NCI-H1105 (cell line): ENCODE data around the gene STARD13.

Experiments
- DNase-seq: peaks from one replicate; lab custom pipeline; 2025; lab: John Stamatoyannopoulos, UW

Gene STARD13

DNA sequence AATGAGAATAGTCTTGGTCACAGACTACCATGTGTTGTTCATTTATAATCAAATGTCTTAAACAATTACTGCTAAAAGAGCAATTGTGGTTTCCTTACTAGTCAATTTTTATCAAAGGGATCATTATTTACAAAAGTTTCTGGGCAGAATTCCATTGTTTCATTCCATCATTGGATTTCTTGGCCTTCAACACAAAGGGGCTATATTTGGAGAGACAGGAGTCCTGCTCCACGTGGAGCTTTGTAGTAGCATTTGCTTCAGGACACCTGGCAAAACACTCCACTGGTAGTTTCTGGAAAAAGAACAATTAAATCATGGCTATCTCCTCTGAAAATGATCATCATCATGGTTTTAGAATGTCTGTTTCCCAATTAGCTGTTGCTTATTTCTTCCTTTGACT lies 22.3 kb upstream of the STARD13 start:
- DNase-seq: no peak

DNA sequence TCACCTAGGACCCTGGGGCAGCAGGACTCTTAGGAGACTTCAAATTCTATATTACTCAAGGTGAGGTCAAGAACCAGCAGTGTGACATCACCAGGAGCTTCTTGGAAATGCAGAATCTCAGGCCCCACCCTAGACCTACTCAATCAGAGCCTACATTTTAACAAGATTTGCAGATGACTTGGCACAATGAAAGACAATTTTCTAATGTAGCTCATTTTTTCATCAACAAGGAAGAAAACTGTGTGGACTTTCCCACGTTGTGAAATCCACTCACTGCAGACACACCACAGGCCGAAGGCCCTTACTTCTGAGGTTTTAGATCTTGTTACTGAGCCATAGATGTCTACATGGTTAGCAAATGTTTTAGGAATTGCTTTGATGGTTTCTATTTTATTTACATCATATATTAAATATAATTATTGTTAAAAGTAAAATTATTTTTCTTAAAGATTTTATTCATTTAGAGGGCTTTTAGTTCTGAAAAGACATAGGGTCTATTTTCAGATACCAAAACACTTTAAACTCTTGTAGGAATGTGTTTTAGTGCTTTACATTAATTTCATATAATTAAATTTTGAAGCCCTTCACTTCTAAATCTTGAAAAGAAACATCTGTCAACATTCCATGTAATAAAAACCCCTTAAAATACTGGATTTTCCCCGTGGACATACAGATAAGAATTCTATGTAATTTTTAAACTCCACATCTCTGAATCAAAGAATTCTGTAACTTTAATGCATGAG lies 18.5 kb upstream of the STARD13 start:
- no peak for DNase-seq

DNA sequence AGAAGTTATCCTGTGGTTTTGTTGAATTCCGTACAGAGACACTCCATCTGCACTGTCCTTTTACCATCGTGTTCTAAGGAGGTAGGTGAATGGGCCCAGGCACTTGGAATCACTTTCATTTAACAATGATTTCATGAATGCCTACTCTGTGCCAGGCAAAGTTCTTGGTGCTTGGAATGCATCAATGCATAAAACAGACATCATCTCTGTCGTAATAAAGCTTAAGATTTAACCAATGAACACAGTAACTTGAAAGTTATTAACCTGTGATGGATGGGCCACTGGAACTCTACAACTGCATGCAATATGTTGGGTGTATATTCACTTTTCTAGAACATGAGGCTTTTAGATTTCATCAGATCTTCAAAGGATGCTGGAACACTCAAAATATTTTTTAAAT lies 14.1 kb upstream of the STARD13 start:
- DNase-seq: no peak

DNA sequence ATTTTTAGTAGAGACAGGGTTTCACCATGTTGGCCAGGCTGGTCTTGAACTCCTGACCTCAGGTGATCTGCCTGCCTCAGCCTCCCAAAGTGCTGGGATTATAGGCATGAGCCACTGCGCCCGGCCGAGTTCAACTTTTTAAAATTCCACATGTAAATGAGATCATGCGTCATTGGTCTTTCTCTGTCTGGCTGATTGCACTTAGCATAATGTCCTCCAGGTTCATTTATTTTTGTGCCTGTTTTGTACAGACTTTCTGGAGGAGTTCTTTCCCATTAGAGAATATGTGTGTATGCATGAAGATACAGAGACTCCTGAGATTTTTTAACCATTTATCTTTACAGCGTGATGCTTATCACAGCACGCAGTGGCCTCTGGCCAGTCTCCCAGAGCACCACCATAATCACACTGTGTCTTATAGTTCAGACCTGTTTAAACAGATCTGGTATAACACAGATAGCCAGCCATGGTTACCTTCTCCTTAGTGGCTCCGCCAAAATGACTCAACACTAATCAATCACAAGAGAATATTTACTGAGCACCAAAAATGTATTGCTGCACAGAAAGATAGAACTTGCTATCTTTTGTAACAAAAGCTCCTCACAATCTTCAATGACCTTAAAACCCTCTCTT lies 11.4 kb upstream of the STARD13 start:
- no peak for DNase-seq

GRCh38 chr13:33292712-33293111 lies 7.2 kb upstream of the STARD13 start:
- no peak for DNase-seq

DNA sequence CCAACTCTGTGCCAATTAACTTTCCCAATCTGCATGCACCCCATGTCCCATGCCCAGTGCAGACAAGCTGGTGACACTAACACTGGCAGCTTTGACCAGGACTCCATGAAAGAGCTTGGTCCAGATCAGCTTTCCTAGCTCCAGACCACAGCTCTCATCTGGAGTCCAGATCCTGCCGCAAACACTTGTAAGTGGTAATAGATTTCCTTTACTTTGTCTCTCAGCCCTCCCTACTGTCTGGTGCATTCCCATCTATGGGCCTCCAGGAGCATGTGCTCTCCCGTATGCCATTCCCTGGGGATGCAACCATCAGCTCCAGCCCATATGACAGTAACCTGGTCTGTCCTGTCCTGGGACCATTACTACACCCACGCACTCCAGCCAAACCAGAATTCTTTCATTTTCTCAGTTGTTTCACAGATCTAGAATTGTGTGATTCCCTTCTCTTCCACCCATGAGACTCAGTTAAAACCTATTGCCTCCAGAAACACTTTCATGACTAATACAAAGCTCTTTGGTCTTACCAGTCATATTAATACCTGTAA lies 4.9 kb upstream of the STARD13 start:
- DNase-seq: no peak

DNA sequence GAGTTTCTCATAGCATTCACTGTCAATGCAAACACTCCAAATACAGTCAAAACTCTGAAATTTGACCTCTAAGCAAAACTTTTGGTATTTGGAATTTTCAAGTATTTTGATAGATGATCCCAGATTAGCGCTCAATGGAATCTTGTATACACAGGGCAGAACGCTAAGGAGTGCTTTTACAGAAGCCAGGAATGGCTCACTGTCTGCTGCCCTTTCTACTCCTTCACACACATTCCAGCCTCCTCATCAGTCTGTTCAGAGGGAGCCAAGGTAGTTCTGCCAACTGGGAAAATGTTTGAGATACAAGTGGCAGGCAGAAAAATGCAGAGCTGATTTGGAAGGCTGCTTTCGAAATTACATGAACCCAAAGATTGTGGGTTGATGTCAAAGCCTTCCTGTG lies 4.4 kb upstream of the STARD13 start:
- DNase-seq: no peak

GRCh38 chr13:33287142-33287882 lies 1.8 kb upstream of the STARD13 start:
- no peak for DNase-seq

- DNase-seq: no peak
These were observed 573 bp upstream of the STARD13 start for GRCh38 chr13:33286128-33286527.

DNA sequence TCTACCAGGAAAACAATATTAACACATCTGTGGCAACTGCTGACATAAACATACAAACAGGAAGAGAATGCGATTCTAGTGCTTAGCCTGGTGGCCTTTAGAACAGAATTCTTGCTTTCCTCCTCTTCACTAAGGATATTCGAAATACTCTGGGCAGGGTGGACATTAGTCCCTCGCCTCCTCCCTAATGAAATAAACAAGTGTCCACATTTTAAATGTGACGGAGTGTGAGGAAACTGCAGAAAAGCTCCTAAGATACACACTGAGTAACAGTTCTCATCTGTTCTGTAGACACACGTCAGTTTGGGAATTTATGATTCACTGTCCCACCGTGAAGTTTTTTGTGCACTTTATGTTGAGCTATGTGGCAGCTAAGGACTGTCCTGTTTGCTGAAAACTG lies 639 bp downstream of the STARD13 start:
- DNase-seq: no peak

- DNase-seq: no peak
These were observed 1.5 kb downstream of the STARD13 start for GRCh38 chr13:33284031-33284430.

DNA sequence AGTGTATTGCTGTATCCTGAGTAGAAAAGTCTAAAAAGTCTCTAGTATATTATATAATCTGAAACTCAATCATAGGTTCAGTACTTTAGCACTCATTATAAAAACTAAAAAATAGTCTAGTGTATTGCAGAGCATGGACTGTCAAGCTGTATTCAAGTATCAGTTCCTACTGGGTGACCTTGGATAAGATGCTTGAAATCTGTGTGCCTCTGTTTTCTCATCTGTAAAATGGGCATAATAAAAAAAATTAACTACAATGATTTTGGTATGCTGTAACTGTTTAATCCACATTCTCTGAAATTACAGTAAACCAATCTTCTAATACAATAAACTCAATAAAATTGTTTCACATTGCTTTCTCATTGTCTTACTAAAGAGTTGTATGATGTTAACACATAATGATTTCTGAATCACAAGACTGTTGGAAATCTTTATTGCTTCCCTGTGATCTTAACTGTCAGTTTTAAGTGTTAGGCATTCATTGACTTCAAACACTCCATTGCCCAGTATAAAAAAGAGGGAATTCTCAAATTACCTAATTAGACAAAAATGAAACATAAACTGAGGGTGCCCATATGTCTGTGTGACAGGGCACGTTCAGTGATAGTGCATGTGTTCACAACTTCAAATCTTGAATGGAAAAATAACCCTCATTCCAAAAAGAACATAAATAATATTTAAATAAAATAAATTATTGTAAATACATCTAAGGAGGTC lies 2.2 kb downstream of the STARD13 start:
- DNase-seq: no peak

DNA sequence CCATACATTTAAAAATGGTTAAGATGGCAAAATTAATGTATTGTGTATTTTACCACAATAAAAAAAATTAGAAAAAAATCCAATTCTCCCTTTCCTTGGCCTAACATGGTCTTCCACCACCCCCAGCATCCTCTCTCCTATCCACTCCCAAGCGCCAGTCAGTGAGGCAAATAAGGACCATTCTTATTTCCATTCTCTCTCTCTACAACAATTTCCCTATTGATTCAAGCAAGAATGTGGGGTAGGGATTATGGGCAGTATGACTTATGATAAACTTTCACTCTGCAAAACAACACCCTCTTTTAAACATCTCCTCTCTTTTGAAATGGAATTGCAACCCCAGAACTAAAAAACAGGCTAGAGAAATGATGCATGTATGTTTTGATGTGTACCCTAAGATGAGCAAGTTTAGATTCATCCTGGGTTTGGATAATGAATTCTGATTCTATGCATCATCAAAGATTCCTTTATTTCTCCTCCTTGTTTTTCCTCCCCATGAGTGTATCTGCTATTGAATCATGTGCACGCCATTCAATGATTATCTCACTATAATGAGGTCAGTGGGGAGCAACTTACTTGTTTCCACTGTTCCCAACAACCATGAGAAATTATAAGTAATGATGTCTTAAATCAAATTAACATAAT lies 3.5 kb downstream of the STARD13 start:
- no peak for DNase-seq

DNA sequence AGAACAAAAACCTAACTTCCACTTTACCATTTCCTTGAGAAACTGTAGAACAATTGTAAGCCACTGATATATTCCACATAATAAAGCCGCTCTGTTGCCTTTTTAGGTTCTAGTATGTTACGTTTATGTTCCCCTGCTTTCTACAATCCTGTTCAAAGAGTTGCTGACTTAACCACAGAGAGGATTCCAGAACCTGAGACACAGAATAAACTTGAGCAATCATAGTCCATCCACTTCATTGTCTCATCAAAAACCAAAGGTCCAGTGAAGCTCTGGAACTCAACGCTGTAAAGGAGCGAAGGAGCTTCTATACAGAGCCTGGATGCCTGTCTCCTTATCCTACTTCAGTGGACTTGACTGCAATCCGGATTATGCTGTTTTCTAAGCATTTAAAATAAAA lies 4.6 kb downstream of the STARD13 start:
- DNase-seq: no peak

DNA sequence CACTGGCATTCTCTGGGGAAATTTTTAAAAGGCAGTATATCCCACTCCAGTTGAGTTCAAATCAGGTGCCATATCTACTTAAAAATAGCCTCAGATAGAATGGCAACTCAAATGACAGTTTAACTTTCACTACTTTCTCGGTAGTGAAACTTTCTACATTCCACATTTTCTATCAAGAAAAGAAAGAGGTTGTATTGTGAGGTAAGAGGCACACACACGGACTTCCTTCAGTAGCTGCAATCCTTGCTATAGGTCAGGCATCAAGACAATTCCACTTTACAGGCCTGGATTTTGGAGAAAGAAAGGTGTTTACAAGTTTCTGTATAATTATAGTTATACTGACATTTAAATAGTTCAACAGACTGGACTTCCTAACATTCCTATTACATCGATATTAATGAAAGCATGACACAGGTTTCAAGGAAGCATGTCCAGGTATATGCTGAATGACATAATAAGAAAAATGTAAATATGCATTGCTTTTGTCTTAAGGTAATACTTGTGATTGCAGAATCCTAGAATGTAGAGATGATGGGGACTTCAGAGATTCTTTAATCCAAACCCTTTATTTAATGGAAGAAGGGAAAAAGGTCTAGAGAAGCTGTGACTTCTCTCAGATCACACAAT lies 5.2 kb downstream of the STARD13 start:
- DNase-seq: no peak

DNA sequence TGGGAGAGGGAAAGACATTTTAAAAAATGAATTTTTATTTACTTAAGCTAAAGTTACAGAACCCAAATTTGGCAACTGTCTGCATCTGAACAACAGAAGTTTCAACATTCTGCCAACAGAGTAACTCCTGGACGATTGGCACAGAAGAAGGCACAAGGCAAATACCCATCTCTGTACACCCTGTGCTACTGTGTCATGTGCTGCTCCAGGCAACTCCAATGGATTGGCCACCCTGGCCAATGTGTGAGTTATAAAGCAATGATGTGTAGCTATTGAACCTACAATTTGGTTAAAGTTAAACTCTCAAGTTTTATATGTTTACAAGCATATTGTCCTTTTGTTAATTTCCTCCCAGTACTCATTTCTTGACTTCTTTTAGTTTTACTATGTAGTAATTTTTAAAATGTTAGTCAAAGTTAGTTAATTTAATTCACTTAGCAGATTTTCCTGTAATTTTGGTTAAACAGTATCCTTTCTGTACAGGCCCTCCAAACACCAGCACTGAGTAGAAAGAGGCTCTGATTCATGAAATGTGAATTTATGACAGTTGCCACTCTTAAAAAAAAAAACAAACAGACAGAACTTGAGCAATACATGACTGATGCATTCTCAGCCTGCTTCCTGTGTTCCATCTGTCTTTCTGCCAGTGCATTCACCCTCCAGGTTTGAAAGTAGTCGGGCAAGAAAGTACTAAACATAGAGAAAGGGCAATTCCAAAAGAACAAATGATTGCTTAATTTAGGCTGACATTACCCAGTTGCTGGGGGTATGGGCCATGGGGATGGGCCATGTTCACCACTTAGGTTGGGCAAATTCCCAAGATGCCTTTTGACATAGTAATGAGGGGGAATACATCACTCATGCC lies 5.9 kb downstream of the STARD13 start:
- no peak for DNase-seq

GRCh38 chr13:33278913-33279312 lies 6.6 kb downstream of the STARD13 start:
- no peak for DNase-seq

DNA sequence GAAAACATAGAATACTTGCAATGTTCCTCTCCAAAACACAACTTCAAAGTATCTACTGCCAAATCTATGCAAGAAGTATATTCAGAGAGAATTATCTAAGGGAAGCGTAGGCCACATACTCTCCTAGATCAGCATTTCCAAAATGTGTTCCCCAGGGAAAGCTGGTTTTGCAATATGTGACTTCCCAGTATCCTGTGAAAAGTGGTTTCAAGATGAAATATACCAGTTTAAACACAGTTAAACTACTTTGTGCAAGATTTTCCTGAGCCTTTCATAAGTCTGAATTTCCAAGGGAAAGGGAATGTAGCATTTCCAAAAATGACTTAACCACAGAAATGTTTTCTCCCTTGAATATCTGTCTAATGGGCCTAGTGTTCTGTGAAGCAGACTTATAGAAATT lies 7.6 kb downstream of the STARD13 start:
- DNase-seq: no peak

- DNase-seq: no peak
These were observed 8.4 kb downstream of the STARD13 start for GRCh38 chr13:33277037-33277740.

GRCh38 chr13:33276570-33276969 lies 9.0 kb downstream of the STARD13 start:
- DNase-seq: no peak
